Body of pancreas (tissue), 4 donors: ENCODE results near the gene NRF1. TPM values are rescaled to one million over a fixed set of nuclear protein-coding genes. Genes with fewer than 3 reads are reported as not detected.

Experiments
- ATAC-seq: fragments of 150-250 bp; one replicate; pipeline ENCODE4 v1.9.1; 2016
- DNase-seq, 4 donors: peaks; one replicate each; pipeline ENCODE4 v3.0.0-alpha.2; 2019
- H3K27ac ChIP-seq, 4 donors: fragments of 200-600 bp; sonication (generic); 1 replicate in 3 of 4; 2 replicates in 1 of 4; pipeline versions ENCODE4 v1.5.1 to v1.6.1; 2016 to 2019; ENCODE audit warnings: mild to moderate bottlenecking in 1 of 4, mixed read lengths in 1 of 4, moderate library complexity in 1 of 4
- H3K27me3 ChIP-seq, 2 donors: fragments of 200-600 bp; sonication (generic); one replicate each; pipeline ENCODE4 v1.6.0; 2016; ENCODE audit warnings: mild to moderate bottlenecking in 1 of 2
- H3K36me3 ChIP-seq, 2 donors: fragments of 200-600 bp; sonication (generic); replicated peaks in 1 of 2; 2 replicates each; pipeline ENCODE4 v1.5.1; 2016; ENCODE audit warnings: low read depth in 2 of 2; ENCODE audit not compliant: insufficient read depth in 1 of 2
- H3K4me1 ChIP-seq: fragments of 200-600 bp; sonication (generic); one replicate; pipeline ENCODE4 v1.6.0; 2016
- H3K4me3 ChIP-seq, 2 donors: fragments of 200-600 bp; sonication (generic); 1 replicate in 1 of 2; 2 replicates in 1 of 2; pipeline ENCODE4 v1.5.1; 2016 to 2019
- H3K9me3 ChIP-seq, 3 donors: fragments of 200-600 bp; sonication (generic); 1 replicate in 2 of 3; 2 replicates in 1 of 3; pipeline ENCODE4 v1.5.1; 2016
- CTCF ChIP-seq, 7 experiments: fragments of 450-650 bp in 4 of 7; fragments of 200-600 bp in 3 of 7; sonication (generic) in 3 of 7; IDR thresholded peaks; one replicate each; pipeline ENCODE4 v1.5.1; 2016 to 2019; ENCODE audit warnings: antibody characterized with exemption in 7 of 7
- POLR2A ChIP-seq, 3 donors: fragments of 450-650 bp; IDR thresholded peaks; one replicate each; pipeline ENCODE4 v1.6.1; 2016; ENCODE audit warnings: antibody characterized with exemption in 3 of 3, mild to moderate bottlenecking in 2 of 3
- WGBS, 2 donors: methylation state at CpG; one replicate each; pipeline ENCODE4 v1.1.5; 2017; 5-methylcytosine and 5-hydroxymethylcytosine counted together
- intact Hi-C: fragments of 100-400 bp; cut with DNase I; formaldehyde crosslinking; loops from one replicate; pipeline ENCODE4 v1.15.1; 2023
- total RNA-seq, 2 donors: library from RNA; depleted of rRNA; stranded (reverse); fragments of >200 nt; gene quantifications; one replicate each; pipeline ENCODE4 v1.1.0, GENCODE V29; 2016

The NRF1 gene
- total RNA-seq, 2 donors from 2014 or later: 10.1 to 11.9 TPM

GRCh38 chr7:129689995-129690581, 78.6 kb downstream of the NRF1 start:
- intact Hi-C loops: no loop called here
- 85 to 88% methylated on average over 6 of the region's 6 CpGs for WGBS, 2 donors
- no peak for TF ChIP-seq CTCF (IDR thresholded peaks at IDR 0.05)
- no peak for TF ChIP-seq POLR2A (IDR thresholded peaks at IDR 0.05)

GRCh38 chr7:129690701-129691100, 79.2 kb downstream of the NRF1 start:
- H3K27me3 ChIP-seq: no peaks in the 10 kb centered on the region
- 78 to 94% methylated on average over 4 of the region's 4 CpGs for WGBS, 2 donors
- no peak overlapping the region for H3K27ac ChIP-seq
- H3K4me3 ChIP-seq: no peak overlapping the region
- intact Hi-C loops: no loop called here
- DNase-seq (no peak), ATAC-seq (no peak)
- TF ChIP-seq CTCF (IDR thresholded peaks at IDR 0.05) (no peak), POLR2A (IDR thresholded peaks at IDR 0.05) (no peak)
- no peaks in the 10 kb centered on the region for H3K9me3 ChIP-seq
- peaks cover 7% of the 10 kb centered on the region for H3K4me1 ChIP-seq
- peaks cover 0 to 4% of the 10 kb centered on the region in 2 donors for H3K36me3 ChIP-seq

More at GRCh38 chr7:129689995-129690581, 78.6 kb downstream of the NRF1 start:
- DNase-seq: peak in 3 of 4 donors; percentile 13 to 38 (median 25)
- H3K9me3 ChIP-seq: no peaks in the 10 kb centered on the region
- no peak for ATAC-seq
- no peak overlapping the region for H3K4me3 ChIP-seq
- H3K36me3 ChIP-seq: peaks cover 0 to 4% of the 10 kb centered on the region in 2 donors
- no peak overlapping the region for H3K27ac ChIP-seq
- no peaks in the 10 kb centered on the region for H3K27me3 ChIP-seq
- H3K4me1 ChIP-seq: peaks cover 8% of the 10 kb centered on the region

GRCh38 chr7:129698516-129699418, 87.2 kb downstream of the NRF1 start:
- Histone ChIP-seq H3K36me3 (no peaks in the 10 kb centered on the region), H3K27me3 (no peaks in the 10 kb centered on the region), H3K4me1 (peaks cover 10% of the 10 kb centered on the region), H3K4me3 (no peak overlapping the region), H3K27ac (no peak overlapping the region), H3K9me3 (no peaks in the 10 kb centered on the region)
- 87 to 89% methylated on average over 3 of the region's 3 CpGs for WGBS, 2 donors
- ATAC-seq: no peak
- intact Hi-C loops: no loop called here
- DNase-seq: no peak
- TF ChIP-seq CTCF (IDR thresholded peaks at IDR 0.05): no peak
- TF ChIP-seq POLR2A (IDR thresholded peaks at IDR 0.05): no peak

- no peaks in the 10 kb centered on the region for H3K9me3 ChIP-seq
- H3K4me3 ChIP-seq: no peak overlapping the region
- intact Hi-C loops: no loop called here
- DNase-seq: no peak
- H3K36me3 ChIP-seq: no peaks in the 10 kb centered on the region
- 55 to 66% methylated on average over 2 of the region's 2 CpGs for WGBS, 2 donors
- peaks cover 10% of the 10 kb centered on the region for H3K4me1 ChIP-seq
- ATAC-seq: no peak
- H3K27me3 ChIP-seq: no peaks in the 10 kb centered on the region
- H3K27ac ChIP-seq: no peak overlapping the region
- TF ChIP-seq CTCF (IDR thresholded peaks at IDR 0.05) (no peak), POLR2A (IDR thresholded peaks at IDR 0.05) (no peak)
Observed at GRCh38 chr7:129702316-129702715, 90.8 kb downstream of the NRF1 start.
